Mammary epithelial cell (primary cell): ENCODE measurements around the gene DPF1.
"Not testable (repeated sequence)": the region's sequence is repeated elsewhere in the genome, so short reads cannot be mapped to it uniquely, and the experiment has no call there.

Experiments
- CTCF ChIP-seq, 2 donors: IDR thresholded peaks in 1 of 2; conservative IDR thresholded peaks in 1 of 2; 2 replicates each; pipeline ENCODE4 v1.5.1; 2011 to 2012; ENCODE audit warnings: inconsistent platforms in 2 of 2, low read length in 2 of 2, mild to moderate bottlenecking in 2 of 2, control low read depth in 1 of 2, low read depth in 1 of 2; ENCODE audit not compliant: insufficient read depth in 1 of 2; ENCODE audit errors: extremely low read depth in 1 of 2
- EZH2 ChIP-seq: IDR thresholded peaks from 2 replicates; pipeline ENCODE4 v1.6.1; 2012; ENCODE audit warnings: low read length, inconsistent platforms, borderline replicate concordance

GRCh38 chr19:38224863-38225218 lies 819 bp upstream of the DPF1 start:
- not testable (repeated sequence) for TF ChIP-seq CTCF (conservative IDR thresholded peaks at IDR 0.05 in 1 of 2, IDR thresholded peaks at IDR 0.05 in 1 of 2; ENCODE audit: extremely low read depth in 1 of 2, insufficient read depth in 1 of 2, low read depth in 1 of 2, low read length in 2 of 2); EZH2
